Hepatocyte (in vitro differentiated cells): ENCODE measurements around the gene ARRB1.

Source experiments
- EZH2 ChIP-seq: fragments of 200-600 bp; sonication (generic); IDR thresholded peaks from 2 replicates; pipeline ENCODE4 v1.6.1; 2016; ENCODE audit warnings: antibody characterized with exemption, mild to moderate bottlenecking, borderline replicate concordance
- EZH2phosphoT487 ChIP-seq: fragments of 200-600 bp; sonication (generic); IDR thresholded peaks from one replicate; pipeline ENCODE4 v1.6.1; 2018; ENCODE audit warnings: antibody characterized with exemption, mild to moderate bottlenecking, low read depth, moderate library complexity; ENCODE audit not compliant: unreplicated experiment, severe bottlenecking
- TF ChIP-seq, protein P1 (sequence below): fragments of 200-600 bp; sonication (generic); IDR thresholded peaks from 2 replicates; pipeline ENCODE4 v1.5.1; 2016; ENCODE audit warnings: antibody characterized with exemption, mild to moderate bottlenecking; ENCODE audit not compliant: poor library complexity

DNA sequence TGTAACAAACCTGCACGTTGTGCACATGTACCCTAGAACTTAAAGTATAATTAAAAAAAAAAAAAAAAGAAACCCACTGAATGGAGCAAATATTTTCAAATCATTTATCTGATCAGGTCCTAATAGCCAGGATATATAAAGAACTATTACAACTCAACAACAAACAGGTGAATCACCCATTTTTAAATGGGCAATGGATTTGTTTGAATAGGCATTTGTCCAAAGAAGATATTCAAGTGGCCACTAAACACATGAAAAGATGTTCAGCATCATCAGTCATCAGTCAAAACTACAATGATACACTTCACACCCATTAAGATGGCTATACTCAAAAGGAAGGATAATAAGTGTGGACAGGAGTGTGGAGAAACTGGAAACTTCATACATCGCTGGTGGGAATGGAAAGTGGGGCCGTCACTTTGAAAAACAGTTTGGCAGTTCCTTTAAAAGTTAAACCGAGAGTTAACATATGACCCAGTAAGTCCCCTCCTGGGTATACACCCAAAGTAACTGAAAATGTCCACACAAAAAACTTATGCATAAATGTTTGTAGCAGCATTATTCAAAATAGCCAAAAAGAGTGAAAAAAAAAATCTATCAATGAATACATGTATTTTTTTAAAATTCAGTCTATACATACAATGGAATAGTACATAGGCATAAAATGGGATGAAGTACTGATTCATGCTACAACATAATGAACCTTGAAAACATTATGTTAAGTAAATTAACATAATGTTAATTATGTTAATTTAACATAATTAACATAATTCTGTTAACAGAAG, 53.1 kb downstream of the ARRB1 start:
- TF ChIP-seq EZH2 (no peak), EZH2phosphoT487 (no peak)
- TF ChIP-seq, protein P1, sequence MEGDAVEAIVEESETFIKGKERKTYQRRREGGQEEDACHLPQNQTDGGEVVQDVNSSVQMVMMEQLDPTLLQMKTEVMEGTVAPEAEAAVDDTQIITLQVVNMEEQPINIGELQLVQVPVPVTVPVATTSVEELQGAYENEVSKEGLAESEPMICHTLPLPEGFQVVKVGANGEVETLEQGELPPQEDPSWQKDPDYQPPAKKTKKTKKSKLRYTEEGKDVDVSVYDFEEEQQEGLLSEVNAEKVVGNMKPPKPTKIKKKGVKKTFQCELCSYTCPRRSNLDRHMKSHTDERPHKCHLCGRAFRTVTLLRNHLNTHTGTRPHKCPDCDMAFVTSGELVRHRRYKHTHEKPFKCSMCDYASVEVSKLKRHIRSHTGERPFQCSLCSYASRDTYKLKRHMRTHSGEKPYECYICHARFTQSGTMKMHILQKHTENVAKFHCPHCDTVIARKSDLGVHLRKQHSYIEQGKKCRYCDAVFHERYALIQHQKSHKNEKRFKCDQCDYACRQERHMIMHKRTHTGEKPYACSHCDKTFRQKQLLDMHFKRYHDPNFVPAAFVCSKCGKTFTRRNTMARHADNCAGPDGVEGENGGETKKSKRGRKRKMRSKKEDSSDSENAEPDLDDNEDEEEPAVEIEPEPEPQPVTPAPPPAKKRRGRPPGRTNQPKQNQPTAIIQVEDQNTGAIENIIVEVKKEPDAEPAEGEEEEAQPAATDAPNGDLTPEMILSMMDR = no peak
